Activated gamma-delta T cell treated with anti-CD3 and anti-CD28 coated beads, Interleukin-2, amount 50 U/mL, for 16 hours (primary cell): ENCODE data around the gene GP5.

Experiments used
- DNase-seq: peaks from one replicate; pipeline ENCODE4 v3.0.0-alpha.2; 2020; ENCODE audit warnings: low read depth

Gene GP5

GRCh38 chr3:194346621-194347020 lies 52.4 kb downstream of the GP5 start:
- DNase-seq, result no peak

- DNase-seq, result no peak
Observed at GRCh38 chr3:194346035-194346434, 53.0 kb downstream of the GP5 start.
